SK-N-SH (cell line): ENCODE results near the gene HDAC4.

Experiments used
- CHD2 ChIP-seq: fragments of 150-350 bp; IDR thresholded peaks from 2 replicates; pipeline ENCODE4 v1.6.1; 2018; ENCODE audit warnings: low read length; ENCODE audit not compliant: partially characterized antibody
- EP300 ChIP-seq, 2 experiments: IDR thresholded peaks; 2 replicates each; pipeline versions ENCODE4 v1.4.0 to v1.6.1; 2012; ENCODE audit warnings: borderline replicate concordance in 1 of 2, low read depth in 1 of 2, low read length in 1 of 2
- IRF3 ChIP-seq: fragments of 150-350 bp; IDR thresholded peaks from 2 replicates; pipeline ENCODE4 v1.6.1; 2016; ENCODE audit warnings: mild to moderate bottlenecking, low read depth, low read length
- SIN3A ChIP-seq: IDR thresholded peaks from 2 replicates; pipeline ENCODE4 v1.6.1; 2012; ENCODE audit warnings: low read depth, mild to moderate bottlenecking, low read length, moderate library complexity, borderline replicate concordance
- TF ChIP-seq, protein P1 (sequence below): fragments of 200-600 bp; sonication (generic); IDR thresholded peaks from 2 replicates; pipeline ENCODE4 v1.6.1; 2017; ENCODE audit warnings: antibody characterized with exemption, mild to moderate bottlenecking, moderate library complexity
- TF ChIP-seq, protein P2 (sequence below): IDR thresholded peaks from 2 replicates; pipeline ENCODE4; 2012

GRCh38 chr2:239065537-239065936 is 335.3 kb downstream of the HDAC4 start:
- TF ChIP-seq CHD2 (no peak), SIN3A (no peak), EP300 (IDR thresholded peaks at IDR 0.05; ENCODE audit: borderline replicate concordance in 1 of 2, low read depth in 1 of 2, low read length in 1 of 2) (peak in 1 of 2 experiments; percentile 44; a peak in 1 of 4 replicates), IRF3 (no peak)
- TF ChIP-seq, protein P1, sequence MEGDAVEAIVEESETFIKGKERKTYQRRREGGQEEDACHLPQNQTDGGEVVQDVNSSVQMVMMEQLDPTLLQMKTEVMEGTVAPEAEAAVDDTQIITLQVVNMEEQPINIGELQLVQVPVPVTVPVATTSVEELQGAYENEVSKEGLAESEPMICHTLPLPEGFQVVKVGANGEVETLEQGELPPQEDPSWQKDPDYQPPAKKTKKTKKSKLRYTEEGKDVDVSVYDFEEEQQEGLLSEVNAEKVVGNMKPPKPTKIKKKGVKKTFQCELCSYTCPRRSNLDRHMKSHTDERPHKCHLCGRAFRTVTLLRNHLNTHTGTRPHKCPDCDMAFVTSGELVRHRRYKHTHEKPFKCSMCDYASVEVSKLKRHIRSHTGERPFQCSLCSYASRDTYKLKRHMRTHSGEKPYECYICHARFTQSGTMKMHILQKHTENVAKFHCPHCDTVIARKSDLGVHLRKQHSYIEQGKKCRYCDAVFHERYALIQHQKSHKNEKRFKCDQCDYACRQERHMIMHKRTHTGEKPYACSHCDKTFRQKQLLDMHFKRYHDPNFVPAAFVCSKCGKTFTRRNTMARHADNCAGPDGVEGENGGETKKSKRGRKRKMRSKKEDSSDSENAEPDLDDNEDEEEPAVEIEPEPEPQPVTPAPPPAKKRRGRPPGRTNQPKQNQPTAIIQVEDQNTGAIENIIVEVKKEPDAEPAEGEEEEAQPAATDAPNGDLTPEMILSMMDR = no peak
- TF ChIP-seq, protein P2, sequence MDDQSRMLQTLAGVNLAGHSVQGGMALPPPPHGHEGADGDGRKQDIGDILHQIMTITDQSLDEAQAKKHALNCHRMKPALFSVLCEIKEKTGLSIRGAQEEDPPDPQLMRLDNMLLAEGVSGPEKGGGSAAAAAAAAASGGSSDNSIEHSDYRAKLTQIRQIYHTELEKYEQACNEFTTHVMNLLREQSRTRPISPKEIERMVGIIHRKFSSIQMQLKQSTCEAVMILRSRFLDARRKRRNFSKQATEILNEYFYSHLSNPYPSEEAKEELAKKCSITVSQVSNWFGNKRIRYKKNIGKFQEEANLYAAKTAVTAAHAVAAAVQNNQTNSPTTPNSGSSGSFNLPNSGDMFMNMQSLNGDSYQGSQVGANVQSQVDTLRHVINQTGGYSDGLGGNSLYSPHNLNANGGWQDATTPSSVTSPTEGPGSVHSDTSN = no peak
